ENCODE measurements around the gene UVSSA.
"Not testable (repeated sequence)": the region's sequence is repeated elsewhere in the genome, so short reads cannot be mapped to it uniquely, and the experiment has no call there.

Gene UVSSA

DNA sequence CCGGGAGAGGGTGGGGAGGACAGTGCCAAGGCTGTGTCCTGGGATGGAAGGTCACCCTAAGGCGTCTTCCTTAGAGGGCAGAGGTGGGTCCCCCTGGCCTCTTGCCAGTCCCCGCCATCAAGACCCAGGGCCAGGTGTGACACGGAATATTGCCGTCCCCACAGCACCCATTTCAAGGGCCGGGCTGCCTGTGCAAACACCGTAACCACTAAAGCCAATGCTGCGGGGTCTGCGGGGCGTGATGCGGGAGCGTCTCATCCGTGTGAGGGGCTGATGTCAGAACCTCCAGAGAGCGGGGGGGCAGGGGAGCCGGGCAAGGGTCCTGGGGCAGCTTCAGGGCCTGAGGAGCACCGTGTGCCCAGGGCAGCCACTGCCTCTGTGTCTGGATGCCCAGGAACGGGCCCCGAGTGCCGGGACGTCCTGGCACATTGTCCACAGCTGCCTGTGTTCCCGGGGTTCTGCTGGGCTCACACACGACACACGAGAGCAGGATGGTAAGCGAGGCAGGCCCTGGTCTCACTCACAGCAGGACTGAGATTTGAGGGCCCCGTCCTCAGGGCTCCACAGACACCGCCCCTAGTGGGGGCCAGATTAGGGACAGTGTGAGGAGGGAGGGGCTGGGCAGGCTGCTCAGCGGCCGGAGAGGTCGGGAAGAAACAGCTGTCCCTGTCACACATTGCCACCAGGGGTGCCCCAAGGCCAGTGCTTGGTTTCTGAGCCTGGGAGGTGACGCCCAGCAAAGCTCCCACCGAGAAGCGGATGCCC lies 30.0 kb downstream of the UVSSA start:
- no peak for DNase-seq (ENCODE audit: low spot score)

DNA sequence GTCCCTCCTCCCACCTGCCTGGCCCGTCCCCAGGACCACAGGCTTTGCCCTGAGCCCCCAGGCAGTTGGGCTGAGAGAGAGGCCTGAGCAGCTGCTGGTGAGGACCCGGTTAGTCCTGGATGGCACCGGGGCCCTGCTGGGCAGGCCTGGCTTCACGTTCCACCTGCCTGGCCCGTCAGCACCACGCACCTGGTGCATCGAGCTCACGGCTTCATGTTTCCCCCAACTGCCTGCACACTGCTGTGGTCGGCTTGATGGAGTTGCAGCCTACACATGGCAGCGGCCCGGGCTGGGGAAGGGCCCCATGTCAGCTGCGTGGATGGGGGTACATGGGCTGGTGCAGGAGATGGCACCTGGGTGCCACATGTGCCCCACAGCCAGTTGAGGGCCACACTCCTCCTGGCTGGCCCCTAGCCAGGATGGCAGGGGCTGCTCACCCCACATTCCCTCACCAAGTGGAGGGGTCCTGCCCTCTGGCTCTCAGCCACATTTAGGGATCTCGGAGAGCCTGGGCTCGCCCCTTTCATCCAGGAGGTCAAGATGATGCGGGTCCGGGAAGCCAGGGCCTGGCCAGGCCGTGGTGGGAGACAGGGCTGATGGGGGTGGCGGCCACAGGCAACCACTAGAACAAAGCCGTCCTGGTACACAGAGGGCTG lies 30.7 kb downstream of the UVSSA start:
- no peak for DNase-seq (ENCODE audit: low spot score)

DNA sequence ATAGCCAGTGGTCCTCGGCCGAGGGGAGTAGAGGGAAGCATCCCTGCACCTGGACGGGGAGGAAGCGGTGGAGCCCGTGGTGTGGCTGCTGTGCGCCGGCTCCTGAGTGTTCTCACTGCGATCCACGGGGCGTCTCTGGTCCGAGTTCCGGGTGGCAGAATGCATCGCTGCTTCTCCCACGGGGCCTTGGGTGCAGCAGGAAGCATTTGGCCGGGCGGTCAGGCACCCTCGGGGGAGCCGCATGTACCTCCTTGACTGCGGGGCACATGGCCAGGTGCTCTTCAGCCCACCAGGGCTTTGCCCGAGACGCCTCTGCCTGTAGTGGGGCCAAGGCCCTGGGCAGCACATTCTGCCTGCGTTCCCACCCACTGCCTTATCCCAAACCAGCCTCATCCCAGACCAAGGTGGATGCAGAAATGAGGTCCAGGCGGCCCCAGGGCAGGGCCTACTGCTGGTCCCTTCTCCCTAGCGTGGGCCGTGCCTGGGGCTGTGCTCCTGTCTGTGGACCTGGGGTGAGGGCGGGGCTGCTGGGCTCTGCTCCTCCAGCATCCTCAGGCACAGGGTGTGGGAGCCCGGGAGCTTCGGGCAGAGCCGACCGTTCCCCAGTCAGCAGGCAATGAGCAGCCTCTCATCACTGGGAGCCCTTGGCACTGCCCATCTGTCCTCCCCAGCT lies 31.7 kb downstream of the UVSSA start:
- no peak for DNase-seq (ENCODE audit: low spot score)

DNA sequence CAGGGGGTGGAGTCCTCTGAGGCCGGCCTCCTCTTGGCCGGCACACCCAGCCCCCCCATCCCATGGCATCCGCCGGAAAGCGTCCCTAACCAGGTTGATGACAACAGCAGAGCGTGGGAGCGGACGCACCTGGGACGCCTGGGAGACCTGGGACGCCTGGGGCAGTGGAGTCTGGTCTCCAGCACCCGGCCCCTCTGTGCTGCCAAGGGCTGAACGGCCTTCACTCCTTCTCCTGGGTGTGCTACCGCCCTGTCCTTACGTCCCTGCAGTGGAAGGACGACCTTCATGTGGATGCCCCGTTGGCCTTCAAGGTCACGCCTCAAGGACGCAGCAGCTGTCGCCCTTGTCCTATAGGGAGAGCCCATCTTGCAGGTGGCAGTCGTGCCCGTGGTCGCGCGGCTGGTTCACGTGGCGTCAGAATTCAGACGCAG lies 32.4 kb downstream of the UVSSA start:
- no peak for DNase-seq (ENCODE audit: low spot score)

DNA sequence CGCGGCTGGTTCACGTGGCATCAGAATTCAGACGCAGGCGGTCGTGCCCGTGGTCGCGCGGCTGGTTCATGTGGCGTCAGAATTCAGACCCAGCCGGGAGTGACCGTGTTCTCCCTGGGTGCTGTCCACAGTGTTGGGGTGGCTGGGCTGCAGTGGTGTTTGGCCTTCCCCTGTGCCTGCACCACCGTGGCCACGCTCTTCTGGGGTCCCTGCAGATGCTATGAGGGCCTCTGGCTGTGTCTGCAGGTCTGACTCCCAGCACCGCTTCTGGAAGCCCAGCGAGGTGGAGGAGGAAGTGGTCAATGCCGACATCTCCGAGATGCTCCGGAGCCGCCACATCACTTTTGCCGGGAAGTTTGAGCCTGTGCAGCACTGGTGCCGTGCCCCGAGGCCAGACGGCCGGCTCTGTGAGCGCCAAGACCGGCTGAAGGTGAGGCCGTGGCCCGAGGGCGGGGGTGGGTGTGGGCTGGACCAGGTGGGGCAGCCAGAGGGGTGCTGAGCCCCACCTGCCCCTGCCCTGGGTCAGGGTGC lies 32.9 kb downstream of the UVSSA start:
- no peak for DNase-seq (ENCODE audit: low spot score)

DNA sequence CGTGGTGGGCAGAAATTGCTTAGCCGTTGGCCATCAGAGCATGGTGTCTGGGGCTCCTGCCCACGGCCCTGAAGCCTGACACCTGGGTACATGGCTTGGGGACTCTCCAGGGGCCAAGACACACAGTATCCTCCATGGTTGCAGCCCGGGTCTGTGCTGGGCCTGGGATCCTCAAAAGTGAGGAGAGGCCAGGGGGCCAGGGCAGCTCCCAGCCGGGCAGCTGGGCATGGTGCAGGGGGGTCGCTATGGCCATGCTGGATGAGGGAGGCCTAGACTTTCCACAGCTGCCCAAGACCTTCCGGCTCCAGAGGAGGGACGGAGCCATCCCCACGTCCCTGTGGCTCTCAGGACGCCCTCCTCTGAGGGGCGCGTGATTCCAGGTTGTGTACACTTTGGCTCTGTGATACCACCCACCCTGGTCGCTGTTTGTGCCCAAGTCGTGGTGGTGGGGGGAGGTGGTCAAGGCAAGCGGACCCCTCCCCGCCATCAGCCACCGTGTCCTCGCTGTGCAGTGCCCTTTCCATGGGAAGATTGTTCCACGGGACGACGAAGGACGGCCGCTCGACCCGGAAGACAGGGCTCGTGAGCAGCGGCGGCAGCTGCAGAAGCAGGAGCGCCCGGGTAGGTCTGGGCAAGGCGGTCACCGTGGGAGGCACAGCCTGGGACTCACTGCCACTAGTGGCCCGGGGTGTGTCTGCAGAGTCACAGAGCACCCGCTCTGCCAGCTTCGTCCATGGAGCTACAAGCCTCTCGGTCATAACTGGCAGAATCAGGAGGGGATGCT lies 33.6 kb downstream of the UVSSA start:
- DNase-seq (ENCODE audit: low spot score): no peak

DNA sequence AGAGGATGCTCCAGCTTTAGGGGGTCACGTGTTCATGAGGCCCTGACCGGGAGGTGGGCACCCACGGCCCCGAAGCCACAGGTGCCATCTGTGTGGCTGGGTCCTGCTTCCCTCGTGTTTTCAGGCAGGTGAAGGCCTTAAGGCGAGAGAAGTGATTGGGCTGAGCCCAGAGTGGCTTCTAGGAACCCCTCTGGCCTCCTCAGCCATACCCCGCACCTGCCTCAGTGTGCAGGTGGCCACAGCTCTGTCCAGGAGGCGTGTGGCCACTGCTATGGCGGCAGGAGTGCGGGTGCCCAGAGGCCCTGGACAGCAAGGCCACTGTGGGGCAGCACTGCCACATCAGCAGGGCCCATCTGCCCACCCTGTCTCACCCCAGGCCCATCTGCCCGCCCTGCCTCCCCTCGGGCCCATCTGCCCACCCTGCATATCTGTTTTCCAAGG lies 34.2 kb downstream of the UVSSA start:
- DNase-seq (ENCODE audit: low spot score): no peak

DNA sequence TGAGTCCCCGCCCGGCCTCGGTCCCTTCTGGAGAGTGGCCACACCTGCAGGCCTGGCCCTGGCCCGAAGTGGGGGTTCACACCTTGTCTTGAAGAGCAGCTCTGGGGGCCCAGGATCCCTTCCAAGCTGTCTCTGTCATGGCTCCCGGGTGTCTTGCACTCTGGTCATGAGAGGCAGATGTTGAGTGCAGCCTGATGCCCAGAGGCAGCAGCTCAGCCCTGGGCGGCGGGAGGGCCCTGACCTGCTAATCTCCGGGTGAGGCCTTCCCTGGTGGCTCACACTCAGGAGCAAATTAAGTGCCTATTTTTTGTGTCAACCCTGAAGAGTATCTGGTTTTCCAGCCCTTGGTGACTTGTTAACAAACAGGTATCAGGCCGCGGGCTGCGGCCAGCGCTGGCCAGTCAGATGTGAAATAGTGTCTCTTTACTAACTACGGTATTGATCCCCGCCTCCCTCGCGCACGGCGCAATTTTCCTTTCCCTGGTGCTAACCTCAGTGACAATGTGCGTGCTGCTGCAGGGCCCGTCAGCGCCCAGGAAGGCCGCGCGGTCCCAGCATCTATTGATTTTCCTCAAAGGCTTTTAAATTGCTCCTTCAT lies 35.0 kb downstream of the UVSSA start:
- DNase-seq (ENCODE audit: low spot score): no peak

DNA sequence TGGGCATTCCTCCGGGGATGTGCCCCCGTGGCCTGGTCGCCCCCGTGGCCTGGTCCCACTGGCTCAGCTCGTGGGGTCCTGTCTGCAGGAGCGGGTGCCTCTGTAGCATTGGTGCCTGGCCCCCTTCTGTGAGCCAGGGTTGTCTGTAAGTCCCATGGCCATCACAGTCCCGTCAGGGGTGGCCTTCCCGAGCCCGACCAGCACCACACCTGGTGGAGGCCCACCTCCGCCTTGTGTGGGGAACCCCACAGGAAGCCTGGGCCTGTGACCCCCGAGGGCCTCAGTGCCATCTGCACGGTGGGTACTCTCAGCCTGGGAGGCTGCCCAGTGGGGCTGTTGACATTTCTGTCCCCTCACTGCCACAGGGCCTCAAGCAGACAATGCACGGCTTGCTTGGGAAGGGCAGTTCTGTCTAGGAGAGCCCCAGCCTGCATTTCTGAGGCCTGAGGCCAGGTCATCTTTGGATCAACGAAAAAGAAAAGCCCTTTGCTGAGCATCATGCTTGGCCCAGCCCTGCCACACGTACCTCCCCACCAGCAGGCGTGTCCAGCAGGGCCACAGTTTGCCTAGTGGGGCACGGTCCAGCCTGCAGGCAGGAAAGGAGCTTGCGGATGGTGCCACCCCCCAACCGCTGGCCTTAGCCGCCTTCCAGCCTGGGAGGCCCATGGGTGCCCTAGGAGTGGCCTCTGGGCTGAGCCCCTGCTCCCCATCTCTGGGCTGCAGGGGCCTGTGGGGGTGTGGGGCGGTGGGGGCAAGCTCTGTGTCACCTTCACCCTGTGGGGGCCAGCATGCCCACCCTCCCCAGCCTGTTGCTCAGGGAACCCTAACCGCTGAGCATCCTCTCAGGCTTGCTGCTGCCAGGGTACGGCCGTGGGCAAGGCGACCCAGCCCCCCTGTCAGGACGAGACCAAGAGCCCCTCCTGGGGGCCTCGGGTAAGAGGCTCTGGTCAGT lies 36.0 kb downstream of the UVSSA start:
- DNase-seq (ENCODE audit: low spot score): no peak

DNA sequence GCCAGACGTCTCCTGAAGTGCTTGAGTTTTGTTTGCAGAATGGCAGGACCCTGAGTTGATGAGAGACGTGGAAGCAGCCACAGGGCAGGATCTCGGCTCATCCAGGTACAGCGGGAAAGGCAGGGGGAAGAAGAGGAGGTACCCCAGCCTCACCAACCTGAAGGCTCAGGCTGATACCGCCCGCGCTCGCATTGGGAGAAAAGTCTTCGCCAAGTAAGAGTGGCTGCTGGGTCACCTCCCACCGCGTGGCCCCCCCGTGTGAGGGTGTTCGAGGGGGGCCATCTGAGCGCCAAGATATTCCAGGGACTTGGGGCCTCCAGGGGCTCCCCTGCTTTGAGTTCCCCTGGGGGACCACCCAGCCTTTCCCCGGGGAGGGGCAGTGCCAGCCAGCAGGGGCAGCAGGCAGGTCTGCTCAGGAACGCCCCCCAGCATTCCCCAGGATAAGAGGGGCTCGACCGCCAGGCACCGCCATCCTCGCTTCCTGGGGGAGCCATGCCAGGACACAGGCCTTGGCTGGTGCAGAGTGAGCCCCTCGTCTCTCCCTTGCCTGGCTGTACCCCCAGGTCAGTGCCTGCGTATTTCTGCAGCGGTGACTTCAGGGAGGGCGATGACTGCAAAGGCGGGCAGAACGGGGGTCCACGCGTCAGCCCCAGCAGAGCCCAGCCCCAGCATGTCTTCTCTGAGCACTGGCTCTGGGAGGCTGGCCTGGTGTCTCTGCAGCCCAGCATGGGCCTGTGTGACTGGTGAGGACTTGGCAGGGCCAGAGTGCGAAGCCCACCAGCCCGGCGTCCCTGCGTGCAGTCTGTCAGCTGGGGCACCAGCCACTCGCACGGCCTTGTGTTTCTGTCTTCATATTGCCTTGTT lies 37.0 kb downstream of the UVSSA start:
- DNase-seq (ENCODE audit: low spot score): no peak

DNA sequence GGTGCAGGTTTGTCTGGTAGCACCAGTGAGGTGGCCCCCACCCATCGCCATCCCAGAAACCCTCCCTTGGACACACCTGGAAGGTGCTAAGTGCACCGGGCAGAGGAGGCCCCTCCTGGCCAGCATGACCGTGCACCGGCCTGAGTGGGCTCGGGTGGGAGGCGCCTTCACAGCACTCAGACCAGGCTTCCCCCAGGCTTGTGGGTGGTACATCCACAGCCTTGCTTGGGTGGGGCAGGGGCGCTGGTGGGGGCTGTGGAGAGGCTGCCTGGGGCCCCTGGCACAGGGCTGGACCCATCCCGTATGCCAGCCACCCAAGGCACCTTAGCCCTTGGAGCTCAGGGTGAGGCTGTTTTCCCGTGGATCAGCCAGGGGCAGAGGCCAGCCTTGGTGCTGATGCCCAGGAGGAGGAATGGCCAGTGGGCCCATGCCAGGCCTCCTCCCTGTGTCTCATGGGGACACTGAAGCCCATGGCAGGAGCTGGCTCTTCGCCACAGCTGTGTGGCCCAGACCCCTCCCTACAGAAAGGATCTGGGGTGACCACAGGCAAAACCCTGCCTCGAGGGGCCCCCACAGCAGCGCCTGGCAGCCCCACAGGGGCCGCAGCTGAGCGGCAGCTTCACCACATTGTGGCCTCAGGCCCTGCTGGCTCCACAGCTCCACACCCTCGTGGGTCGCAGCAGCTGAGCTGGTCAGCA lies 37.8 kb downstream of the UVSSA start:
- DNase-seq (ENCODE audit: low spot score): no peak

DNA sequence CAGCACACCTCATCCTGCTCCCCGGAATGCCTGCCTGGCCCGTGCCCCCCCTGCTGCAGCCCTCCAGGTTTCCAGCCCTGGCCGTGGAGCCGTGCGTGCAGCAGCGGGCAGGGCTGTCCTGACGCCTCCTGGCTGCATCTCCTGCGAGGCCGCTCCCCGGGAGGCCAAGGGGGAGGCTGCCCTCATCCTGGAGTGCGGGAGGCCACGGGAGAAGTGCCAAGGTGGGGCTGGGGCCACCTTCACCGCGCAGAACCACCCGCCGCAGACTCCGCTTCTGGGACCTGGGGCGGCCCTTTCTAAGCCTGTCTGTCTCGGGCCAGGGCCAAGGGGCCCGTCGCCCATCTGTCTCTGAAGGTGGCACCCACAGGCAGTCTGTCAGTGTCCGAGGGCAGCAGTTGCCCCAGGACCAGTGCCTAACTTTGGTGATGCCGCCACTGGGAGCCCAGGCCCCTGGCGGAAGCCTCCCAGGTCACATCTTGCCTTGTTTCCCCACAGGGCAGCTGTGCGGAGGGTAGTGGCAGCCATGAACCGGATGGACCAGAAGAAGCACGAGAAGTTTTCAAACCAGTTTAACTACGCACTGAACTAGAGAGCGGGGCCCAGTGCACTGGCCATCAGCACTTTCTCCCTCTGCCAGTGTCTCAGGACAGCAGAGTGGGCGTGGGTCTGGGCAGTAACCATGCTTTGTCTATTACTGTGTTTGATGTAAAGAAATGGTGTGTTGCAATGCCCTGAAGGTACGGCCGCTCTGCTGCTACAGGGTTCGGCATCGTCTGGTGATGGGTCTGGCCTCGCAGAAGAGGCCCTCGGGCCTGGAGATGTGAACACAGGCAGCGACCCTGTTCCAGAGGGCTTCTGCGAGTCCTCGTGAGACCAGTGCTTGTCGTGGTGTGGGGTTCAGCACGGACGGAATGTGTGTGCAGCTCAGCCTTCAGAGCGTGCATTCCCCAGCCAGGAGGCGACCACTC lies 38.6 kb downstream of the UVSSA start:
- DNase-seq (ENCODE audit: low spot score): no peak

DNA sequence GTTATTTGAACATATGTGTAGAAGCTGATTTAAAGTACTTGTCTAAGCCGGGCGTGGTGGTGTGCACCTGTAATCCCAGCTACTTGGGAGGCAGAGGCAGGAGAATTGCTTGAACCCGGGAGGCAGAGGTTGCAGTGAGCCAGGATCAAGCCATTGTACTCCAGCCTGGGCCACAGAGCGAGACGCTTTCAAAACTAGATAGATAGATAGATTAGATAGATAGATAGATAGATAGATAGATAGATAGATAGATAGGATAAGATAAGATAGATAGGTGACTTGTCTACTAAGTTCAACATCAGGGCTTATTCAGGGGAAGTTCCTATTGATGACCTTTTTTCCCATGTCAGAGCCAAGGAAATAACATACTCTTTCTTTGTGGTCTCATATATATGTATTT lies 46.4 kb downstream of the UVSSA start:
- DNase-seq (ENCODE audit: low spot score): not testable (repeated sequence)

DNA sequence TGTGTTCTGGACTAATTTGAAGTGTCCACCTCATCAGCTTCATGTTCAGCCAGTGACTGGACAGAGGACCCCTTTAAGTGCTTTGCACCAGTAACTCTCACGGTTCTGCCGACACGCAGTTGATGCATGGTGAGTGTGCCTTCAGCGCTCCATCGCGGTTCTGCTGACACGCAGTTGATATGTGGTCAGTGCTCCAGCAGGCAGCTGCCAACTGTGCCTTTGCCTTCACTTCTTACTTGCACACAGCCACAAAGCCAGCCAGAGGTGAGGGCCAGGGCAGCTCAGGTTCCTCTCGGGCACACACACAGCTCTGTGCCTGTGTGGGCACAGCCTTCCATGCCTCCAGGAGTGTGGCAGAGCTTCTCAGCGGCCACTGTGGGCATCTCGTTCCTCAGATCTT lies 46.9 kb downstream of the UVSSA start:
- no peak for DNase-seq (ENCODE audit: low spot score)

DNA sequence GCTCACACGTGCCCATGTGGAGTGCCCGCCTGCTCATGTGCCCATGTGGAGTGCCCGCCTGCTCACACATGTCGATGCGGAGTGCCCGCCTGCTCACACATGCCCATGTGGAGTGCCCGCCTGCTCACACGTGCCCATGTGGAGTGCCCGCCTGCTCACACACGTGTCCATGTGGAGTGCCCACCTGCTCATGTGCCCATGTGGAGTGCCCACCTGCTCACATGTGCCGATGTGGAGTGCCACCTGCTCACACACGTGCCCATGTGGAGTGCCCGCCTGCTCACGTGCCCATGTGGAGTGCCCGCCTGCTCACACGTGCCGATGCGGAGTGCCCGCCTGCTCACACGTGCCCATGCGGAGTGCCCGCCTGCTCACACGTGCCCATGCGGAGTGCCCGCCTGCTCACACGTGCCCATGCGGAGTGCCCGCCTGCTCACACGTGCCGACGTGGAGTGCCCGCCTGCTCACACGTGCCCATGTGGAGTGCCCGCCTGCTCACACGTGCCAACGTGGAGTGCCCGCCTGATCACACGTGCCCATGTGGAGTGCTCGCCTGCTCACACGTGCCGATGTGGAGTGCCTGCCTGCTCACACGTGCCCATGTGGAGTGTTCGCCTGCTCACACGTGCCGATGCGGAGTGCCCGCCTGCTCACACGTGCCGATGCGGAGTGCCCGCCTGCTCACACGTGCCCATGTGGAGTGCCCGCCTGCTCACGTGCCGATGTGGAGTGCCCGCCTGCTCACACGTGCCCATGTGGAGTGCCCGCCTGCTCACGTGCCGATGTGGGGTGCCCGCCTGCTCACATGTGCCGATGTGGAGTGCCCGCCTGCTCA lies 47.8 kb downstream of the UVSSA start:
- DNase-seq (ENCODE audit: low spot score): not testable (repeated sequence)

DNA sequence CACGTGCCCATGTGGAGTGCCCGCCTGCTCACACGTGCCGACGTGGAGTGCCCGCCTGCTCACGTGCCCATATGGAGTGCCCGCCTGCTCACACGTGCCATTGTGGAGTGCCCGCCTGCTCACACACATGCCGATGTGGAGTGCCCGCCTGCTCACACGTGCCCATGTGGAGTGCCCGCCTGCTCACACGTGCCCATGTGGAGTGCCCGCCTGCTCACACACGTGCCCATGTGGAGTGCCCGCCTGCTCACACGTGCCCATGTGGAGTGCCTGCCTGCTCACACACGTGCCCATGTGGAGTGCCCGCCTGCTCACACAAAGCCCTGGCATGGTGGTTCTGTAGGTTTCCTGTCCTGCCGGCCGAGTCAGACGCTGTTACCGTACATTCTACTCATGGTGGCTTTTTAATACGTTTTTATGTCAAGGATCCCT lies 48.4 kb downstream of the UVSSA start:
- not testable (repeated sequence) for DNase-seq (ENCODE audit: low spot score)
